T-helper 1 cell treated with Interleukin-12 subunit alpha and Interleukin-12 subunit beta and Interleukin-4 antibody, amounts not matched to agents 30 ng/mL and 1 ng/mL, for 36 hours (primary cell): ENCODE results near the gene TCAF1. TPM values are rescaled to one million over a fixed set of nuclear protein-coding genes. Genes with fewer than 3 reads are reported as not detected.

Source experiments
- total RNA-seq: library from RNA; stranded (reverse); gene quantifications from 2 replicates; pipeline ENCODE4 v1.2.3, GENCODE V29; 2022

The TCAF1 gene
- total RNA-seq, 1 donor from 2014 or later: 14.4 TPM

Other genes starting within 250 kb of the TCAF1 start
- gene CTAGE6, start 144.5 kb downstream of the TCAF1 start, total RNA-seq: 1.1 and 1.7 TPM in 2 replicates
- not detected in 2 replicates for gene OR2F2, start 33.1 kb upstream of the TCAF1 start, total RNA-seq
- gene OR2F1, start 52.7 kb upstream of the TCAF1 start, total RNA-seq: not detected in 2 replicates
- not detected in 2 replicates for gene OR6B1, start 98.1 kb upstream of the TCAF1 start, total RNA-seq
- not detected in 2 replicates for gene OR2A5, start 146.8 kb upstream of the TCAF1 start, total RNA-seq
- gene OR2A25, start 167.6 kb upstream of the TCAF1 start, total RNA-seq: not detected in 2 replicates
- gene OR2A12, start 184.1 kb upstream of the TCAF1 start, total RNA-seq: not detected in 2 replicates
- not detected in 2 replicates for gene OR2A2, start 207.4 kb upstream of the TCAF1 start, total RNA-seq
- gene OR2A14, start 221.0 kb upstream of the TCAF1 start, total RNA-seq: not detected in 2 replicates